ENCODE measurements around the gene TNFRSF11A. TPM values are rescaled to one million over a fixed set of nuclear protein-coding genes. Genes with fewer than 3 reads are reported as not detected.

TNFRSF11A gene
- total RNA-seq, 4 donors from 2014 or later = 5.5 to 25.8 (median 8.6) TPM

DNA sequence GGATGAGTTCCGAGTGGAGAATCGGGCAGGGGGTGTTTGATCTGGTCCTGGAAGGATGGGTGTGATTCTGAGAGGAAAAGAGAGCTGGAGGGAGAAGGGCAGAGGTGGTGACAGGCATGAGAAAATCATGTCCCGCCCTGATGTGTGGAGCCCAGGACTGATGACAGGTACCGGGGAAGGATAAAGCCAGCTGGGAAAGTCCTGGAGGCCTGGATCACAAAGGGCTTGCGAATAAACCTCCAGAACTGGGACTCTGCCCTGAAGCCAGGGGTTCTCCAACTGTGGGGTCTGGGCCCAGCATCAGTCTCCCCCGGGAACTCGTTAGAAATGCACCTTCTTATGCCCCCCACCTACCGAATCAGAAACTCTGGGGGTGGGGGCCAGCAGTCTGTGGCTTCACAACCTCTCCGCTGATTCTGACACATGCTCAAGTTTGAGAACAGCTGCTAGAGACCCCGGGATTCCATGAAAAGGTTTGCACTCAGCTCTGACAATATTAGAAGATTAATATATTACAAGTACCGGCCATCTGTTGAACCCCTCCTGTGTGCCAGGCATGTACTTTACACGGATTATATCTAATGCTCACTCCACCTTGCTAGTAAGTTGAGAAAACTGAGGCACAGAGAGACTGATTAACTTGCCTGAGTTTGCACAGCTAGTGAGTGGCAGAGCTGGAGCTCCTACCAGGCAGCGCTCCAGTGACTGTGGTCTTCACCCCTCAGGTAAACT is 8.0 kb downstream of the TNFRSF11A start:
- 82 to 87% methylated on average over 13 of the region's 13 CpGs for WGBS, 2 donors
- peaks cover 0 to 12% (median 0%) of the 10 kb centered on the region in 4 donors for H3K4me1 ChIP-seq
- no peaks in the 10 kb centered on the region for H3K36me3 ChIP-seq
- no peak overlapping the region for H3K4me3 ChIP-seq
- H3K9me3 ChIP-seq = no peaks in the 10 kb centered on the region
- TF ChIP-seq EP300 (IDR thresholded peaks at IDR 0.05) (no peak), POLR2A (IDR thresholded peaks at IDR 0.05) (no peak)
- TF ChIP-seq, protein P1, sequence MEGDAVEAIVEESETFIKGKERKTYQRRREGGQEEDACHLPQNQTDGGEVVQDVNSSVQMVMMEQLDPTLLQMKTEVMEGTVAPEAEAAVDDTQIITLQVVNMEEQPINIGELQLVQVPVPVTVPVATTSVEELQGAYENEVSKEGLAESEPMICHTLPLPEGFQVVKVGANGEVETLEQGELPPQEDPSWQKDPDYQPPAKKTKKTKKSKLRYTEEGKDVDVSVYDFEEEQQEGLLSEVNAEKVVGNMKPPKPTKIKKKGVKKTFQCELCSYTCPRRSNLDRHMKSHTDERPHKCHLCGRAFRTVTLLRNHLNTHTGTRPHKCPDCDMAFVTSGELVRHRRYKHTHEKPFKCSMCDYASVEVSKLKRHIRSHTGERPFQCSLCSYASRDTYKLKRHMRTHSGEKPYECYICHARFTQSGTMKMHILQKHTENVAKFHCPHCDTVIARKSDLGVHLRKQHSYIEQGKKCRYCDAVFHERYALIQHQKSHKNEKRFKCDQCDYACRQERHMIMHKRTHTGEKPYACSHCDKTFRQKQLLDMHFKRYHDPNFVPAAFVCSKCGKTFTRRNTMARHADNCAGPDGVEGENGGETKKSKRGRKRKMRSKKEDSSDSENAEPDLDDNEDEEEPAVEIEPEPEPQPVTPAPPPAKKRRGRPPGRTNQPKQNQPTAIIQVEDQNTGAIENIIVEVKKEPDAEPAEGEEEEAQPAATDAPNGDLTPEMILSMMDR (IDR thresholded peaks at IDR 0.05) = no peak
- no peak for DNase-seq (ENCODE audit: low spot score in 2 of 2)
- H3K27me3 ChIP-seq = peaks cover 0 to 28% of the 10 kb centered on the region in 2 donors
- H3K27ac ChIP-seq = no peak overlapping the region

DNA sequence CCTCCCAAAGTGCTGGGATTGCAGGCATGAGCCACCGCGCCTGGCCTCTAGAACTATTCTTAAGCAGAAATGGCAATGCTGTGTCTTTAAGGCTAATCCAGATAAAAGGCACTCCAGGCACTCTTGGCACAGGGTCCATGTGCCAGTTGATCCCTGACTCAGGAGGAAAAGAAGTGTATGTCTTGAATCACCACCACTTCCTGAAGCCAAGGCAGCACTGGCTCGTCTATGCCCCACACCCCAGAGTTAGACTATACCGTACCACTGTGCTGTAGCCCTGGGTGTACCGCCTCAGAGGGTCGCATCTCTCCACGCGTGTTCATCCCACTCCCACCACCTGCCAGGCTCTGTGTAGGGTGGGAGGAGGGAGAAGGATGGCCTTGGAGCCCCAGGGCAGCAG is 9.0 kb downstream of the TNFRSF11A start:
- H3K27me3 ChIP-seq = peaks cover 0 to 19% of the 10 kb centered on the region in 2 donors
- TF ChIP-seq, protein P1 (IDR thresholded peaks at IDR 0.05) = no peak
- TF ChIP-seq POLR2A (IDR thresholded peaks at IDR 0.05) = no peak
- no peak for TF ChIP-seq EP300 (IDR thresholded peaks at IDR 0.05)
- 89 to 91% methylated on average over 8 of the region's 8 CpGs for WGBS, 2 donors
- no peak overlapping the region for H3K27ac ChIP-seq
- peaks cover 0 to 9% (median 0%) of the 10 kb centered on the region in 4 donors for H3K4me1 ChIP-seq
- no peaks in the 10 kb centered on the region for H3K36me3 ChIP-seq
- H3K9me3 ChIP-seq = no peaks in the 10 kb centered on the region
- H3K4me3 ChIP-seq = no peak overlapping the region
- DNase-seq (ENCODE audit: low spot score in 2 of 2) = no peak

DNA sequence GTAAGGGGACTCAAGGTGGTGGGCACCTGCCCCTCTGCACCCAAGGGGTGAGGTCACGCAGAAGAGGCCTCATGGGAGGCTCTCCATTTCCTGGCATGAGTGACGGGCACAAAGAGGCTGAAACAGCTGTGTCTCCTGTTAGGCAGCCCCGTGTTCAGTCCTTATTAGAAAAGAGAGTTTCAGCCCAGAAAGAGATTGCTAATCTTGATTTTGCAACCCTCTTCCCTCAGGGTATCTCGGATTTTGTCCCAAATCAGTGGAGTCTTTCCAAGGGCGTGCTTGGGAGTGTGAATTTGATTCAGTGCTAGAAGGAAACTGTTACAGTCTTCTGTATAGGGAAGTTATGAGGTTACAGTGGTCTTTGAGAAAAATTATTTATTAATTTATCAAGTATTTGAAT is 10.4 kb downstream of the TNFRSF11A start:
- H3K9me3 ChIP-seq = no peaks in the 10 kb centered on the region
- no peak overlapping the region for H3K4me3 ChIP-seq
- DNase-seq (ENCODE audit: low spot score in 2 of 2) = no peak
- peaks cover 0 to 6% of the 10 kb centered on the region in 2 donors for H3K27me3 ChIP-seq
- H3K27ac ChIP-seq = no peak overlapping the region
- WGBS, 2 donors = 87% methylated on average over 5 of the region's 5 CpGs
- peaks cover 0 to 9% (median 0%) of the 10 kb centered on the region in 4 donors for H3K4me1 ChIP-seq
- TF ChIP-seq, protein P1 (IDR thresholded peaks at IDR 0.05) = no peak
- TF ChIP-seq EP300 (IDR thresholded peaks at IDR 0.05) = no peak
- no peaks in the 10 kb centered on the region for H3K36me3 ChIP-seq

DNA sequence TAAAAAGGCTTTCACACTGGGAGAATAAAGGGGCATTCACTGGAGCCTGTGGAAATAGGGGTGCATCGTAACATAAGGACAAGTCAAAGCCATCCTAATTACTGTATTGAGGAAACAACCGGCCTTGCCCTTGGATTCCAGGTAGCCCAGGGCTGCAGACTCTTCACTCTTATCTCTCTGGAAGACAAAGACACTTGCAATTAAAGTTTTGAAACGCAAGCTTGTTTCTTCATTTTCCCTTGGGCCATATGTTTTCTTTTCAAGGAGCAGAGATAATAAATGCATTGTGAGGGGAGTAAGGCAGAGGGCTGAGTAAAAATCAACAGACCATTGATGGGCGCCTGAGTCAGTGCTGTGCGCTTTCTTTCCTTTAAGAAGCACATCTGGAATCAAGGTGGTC is 11.5 kb downstream of the TNFRSF11A start:
- TF ChIP-seq, protein P1 (IDR thresholded peaks at IDR 0.05) = no peak
- TF ChIP-seq POLR2A (IDR thresholded peaks at IDR 0.05) = no peak
- no peak for TF ChIP-seq EP300 (IDR thresholded peaks at IDR 0.05)
- H3K27ac ChIP-seq = no peak overlapping the region
- 43 to 56% methylated on average over 5 of the region's 5 CpGs for WGBS, 2 donors
- H3K4me1 ChIP-seq = peaks cover 0 to 9% (median 0%) of the 10 kb centered on the region in 4 donors
- DNase-seq (ENCODE audit: low spot score in 2 of 2) = no peak
- no peaks in the 10 kb centered on the region for H3K9me3 ChIP-seq
- peaks cover 0 to 5% of the 10 kb centered on the region in 2 donors for H3K27me3 ChIP-seq
- H3K4me3 ChIP-seq = no peak overlapping the region
- no peaks in the 10 kb centered on the region for H3K36me3 ChIP-seq

DNA sequence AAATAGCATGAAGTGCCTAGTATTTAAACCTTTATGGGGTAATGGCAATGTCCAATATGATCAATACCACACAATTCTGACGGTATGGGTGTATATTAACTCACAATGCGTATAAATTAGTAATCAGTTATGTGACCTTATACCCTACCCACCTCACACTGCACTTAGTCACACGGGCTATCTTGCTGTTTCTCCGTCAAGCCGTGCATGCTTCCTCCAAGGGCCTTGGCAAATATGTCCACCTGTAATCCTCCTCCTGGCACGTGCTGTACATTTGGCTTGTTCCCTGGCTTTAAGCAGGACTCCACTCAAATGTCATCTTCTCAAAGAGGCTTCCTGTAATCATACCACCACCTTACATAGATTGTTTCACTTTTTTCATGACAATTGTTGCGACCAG is 12.2 kb downstream of the TNFRSF11A start:
- peaks cover 0 to 5% of the 10 kb centered on the region in 2 donors for H3K27me3 ChIP-seq
- no peaks in the 10 kb centered on the region for H3K36me3 ChIP-seq
- no peak overlapping the region for H3K4me3 ChIP-seq
- WGBS, 2 donors = 89 to 90% methylated on average over 7 of the region's 7 CpGs
- H3K9me3 ChIP-seq = no peaks in the 10 kb centered on the region
- H3K27ac ChIP-seq = no peak overlapping the region
- DNase-seq (ENCODE audit: low spot score in 2 of 2) = no peak
- TF ChIP-seq, protein P1 (IDR thresholded peaks at IDR 0.05) = no peak
- H3K4me1 ChIP-seq = peaks cover 0 to 9% (median 0%) of the 10 kb centered on the region in 4 donors

All from tibial nerve (tissue), 4 donors.